ENCODE results near the gene ANKRD36B.
"Not testable (repeated sequence)": the region's sequence is repeated elsewhere in the genome, so short reads cannot be mapped to it uniquely, and the experiment has no call there.

ANKRD36B gene

GRCh38 chr2:97548536-97548935 lies 41.1 kb downstream of the ANKRD36B start:
- not testable (repeated sequence) for DNase-seq

DNA sequence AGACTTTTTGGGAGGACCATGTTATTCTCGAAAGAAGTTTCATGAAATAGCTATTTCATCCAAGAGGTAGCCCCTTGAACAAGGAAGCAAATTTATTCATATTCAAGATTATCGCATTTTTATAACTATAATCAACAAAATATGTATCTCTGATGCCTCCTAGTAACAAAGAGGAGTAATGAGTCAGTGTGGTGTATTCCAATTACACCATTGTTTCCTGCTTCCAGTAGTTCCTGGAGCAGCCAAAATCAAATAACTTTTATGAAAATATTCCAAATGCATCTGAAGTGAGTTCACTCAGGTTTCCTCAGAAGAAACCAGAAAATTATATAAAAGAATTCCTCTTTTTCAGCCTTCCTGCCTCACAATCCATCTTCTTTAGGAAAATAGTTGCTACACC lies 43.0 kb downstream of the ANKRD36B start:
- DNase-seq: no peak

DNA sequence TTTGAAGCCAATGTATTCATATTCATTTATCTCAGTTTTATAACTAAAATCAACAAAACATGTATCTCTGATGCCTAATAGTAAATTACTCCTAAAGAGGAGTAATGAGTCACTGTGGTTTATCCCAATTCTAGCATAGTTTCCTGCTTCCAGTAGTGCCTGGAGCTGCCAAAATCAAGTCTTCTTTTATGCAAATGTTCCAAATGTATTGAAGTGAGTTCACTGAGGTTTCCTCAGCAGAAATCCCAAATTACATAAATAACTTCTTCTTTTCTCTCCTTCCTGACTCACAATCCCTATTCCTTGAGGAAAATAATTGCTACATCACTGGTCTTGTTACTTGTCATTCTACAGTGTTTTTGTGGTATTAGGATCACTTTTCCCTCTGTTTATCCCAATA lies 44.8 kb downstream of the ANKRD36B start:
- DNase-seq: not testable (repeated sequence)

DNA sequence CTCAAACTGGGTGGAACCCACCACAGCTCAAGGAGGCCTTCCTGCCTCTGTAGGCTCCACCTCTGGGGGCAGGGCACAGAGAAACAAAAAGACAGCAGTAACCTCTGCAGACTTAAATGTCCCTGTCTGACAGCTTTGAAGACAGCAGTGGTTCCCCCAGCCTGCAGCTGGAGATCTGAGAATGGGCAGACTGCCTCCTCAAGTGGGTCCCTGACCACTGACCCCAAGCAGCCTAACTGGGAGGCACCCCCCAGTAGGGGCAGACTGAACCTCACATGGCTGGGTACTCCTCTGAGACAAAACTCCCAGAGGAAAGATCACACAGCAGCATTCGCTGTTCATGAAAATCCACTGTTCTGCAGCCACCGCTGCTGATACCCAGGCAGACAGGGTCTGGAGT lies 63.8 kb downstream of the ANKRD36B start:
- not testable (repeated sequence) for DNase-seq

DNA sequence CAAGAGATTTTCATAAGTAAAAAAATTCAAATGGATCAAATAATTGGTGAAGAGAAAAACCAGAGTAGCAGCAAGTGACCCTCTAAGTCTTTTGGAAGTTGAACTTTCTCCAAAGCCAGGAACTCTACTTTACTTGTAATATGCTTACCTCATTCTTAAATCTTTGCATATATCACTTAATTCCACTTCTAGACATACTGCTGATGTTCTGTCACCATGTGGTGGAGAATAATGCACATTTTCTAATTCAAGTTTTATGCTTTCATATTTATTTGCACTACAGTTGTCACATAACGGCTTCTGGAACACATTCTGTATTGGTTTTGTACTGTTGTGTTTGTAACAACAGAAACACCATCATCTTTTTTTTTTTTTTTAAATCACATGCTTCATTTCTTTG lies 65.9 kb downstream of the ANKRD36B start:
- not testable (repeated sequence) for DNase-seq

DNA sequence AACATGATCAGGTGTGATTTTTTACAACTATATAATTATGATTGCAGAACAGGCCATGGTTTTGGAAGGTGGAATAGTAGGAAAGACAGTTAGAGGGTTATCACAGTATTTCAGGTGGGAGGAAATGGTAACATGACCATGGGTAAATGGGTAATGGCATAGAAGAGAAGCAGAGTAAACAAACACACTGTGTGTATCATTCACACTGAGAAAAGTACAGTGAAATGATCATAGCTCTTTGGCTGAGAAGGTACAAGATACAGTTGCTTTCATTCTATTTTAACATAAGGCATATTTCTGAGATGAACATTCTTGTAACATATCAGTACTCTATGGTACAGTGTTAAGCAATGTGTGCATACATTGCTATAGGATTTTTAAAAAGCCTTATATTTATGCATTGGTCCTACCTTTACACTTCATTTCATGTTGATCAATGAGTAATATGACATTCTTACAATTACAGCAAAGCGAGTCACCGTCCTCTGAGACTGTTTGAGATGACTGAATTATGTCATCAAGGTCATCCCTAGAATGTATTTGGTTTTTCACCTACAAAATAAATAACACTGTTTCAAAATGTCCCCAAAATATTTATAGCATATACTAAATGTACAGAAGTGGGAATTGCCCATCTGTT lies 66.6 kb downstream of the ANKRD36B start:
- not testable (repeated sequence) for DNase-seq

- not testable (repeated sequence) for DNase-seq
Observed at GRCh38 chr2:97495651-97496050, 94.0 kb downstream of the ANKRD36B start.

- DNase-seq: peak; percentile 62
Observed at GRCh38 chr2:97490141-97490540, 99.5 kb downstream of the ANKRD36B start.
